GM21526 (cell line): Measurements from ENCODE around the gene NT5C2.
"Not testable (repeated sequence)": the region's sequence is repeated elsewhere in the genome, so short reads cannot be mapped to it uniquely, and the experiment has no call there.

Experiments used
- ATAC-seq: cut with Tn5 transposase; IDR thresholded peaks from one replicate; pipeline ENCODE4 v1.9.1; 2021; ENCODE audit warnings: moderate library complexity; ENCODE audit not compliant: unreplicated experiment, low FRiP score

The NT5C2 gene

DNA sequence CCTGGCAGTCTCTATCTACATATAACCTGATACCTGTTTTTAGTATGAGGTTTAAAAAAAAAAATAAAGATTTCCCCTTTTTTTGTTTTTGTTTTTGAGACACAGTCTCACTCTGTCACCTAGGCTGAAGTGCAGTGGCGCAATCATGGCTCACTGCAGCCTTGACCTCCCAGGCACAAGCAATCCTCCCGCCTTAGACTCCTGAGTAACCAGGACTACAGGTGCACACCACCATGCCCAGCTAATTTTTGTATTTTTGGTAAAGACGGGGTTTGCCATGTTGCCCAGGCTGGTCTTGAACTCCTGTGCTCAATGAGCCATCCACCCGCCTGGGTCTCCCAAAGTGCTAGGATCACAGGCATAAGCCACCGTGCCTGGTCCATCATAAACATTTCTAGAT is 25.5 kb downstream of the NT5C2 start:
- ATAC-seq: not testable (repeated sequence)

DNA sequence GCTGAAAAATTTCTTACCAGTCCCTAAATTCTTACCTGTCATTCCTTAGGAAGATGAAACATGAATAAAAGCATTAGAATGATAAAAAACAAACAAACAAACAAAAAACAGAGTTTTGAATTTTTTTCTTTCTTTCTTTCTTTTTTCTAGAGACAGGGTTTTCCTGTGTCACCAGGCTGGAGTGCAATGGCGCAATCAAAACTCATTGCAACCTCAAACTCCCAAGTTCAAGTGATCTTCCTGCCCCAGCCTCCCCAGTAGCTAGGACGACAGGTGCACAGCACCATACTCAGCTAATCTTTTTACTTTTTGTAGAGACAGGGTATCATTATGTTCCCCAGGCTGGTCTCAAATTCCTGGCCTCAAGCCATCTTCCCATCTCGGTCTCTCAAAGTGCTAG is 26.5 kb downstream of the NT5C2 start:
- no peak for ATAC-seq

DNA sequence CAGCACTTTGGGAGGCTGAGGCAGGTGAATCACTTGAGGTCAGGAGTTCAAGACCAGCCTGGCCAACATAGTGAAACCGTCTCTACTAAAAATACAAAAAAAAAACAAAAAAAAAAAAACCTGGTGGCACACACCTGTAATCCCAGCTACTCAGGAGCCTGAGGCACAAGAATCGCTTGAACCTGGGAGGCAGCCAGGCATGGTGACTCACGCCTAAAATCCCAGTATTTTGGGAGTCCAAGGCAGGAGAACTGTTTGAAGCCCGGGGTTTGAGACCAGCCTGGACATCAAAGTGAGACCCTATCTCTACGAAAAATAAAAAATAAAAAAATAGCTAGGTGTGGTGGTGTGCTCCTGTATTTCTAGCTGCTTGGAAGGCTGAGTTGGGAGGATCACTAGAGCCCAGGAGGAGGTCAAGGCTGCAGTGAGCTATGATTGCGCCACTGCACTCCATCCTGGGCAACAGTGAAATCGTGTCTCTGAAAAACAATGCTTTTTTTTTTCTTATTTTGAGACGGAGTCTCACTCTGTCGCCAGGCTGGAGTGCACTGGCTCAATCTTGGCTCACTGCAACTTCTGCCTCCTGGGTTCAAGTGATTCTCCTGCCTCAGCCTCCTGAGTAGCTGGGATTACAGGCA is 29.2 kb downstream of the NT5C2 start:
- ATAC-seq: not testable (repeated sequence)

DNA sequence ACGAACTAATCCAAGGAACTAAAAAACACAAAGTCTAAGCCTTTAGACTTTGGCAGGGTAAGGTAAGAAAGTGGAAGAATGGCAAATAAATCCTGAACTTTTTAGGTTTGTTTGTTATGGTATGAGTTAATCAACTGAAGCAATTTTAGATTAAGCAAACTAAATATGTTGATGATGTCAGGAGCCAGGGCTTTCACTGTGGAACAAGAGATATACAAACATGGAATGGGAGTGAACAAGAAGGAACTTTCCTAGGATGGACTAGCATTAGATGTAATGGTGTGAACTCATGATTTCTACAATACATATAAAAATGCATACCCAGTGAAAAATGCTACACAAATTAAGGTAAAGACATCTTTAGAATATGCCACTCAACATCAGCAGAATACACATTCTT is 35.8 kb downstream of the NT5C2 start:
- ATAC-seq: no peak

DNA sequence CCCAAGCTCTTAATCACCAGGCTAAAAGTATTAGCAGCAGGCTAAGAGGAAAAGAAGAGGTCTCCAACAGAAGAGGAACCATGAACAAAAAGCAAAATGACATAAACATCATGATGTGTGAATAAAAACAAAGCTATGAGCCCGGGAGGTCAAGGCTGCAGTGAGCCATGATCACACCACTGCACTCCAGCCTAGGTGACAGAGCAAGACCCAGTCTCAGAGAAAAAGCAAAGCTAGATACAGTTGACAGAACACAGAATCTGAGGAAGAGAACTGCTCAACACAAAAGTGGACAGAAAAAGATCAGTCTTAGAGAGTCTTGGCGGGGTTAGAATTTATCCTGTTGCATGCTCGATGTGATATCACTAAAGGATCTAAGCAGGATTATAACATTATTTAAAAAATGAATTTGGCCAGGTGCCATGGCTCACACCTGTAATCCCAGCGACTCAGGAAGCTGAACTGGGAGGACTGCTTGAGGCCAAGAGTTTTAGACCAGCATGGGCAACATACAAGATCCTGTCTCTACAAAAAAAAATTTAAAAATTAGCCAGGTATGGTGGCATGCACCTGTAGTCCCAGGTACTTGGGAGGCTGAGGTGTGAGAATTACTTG is 37.5 kb downstream of the NT5C2 start:
- no peak for ATAC-seq

DNA sequence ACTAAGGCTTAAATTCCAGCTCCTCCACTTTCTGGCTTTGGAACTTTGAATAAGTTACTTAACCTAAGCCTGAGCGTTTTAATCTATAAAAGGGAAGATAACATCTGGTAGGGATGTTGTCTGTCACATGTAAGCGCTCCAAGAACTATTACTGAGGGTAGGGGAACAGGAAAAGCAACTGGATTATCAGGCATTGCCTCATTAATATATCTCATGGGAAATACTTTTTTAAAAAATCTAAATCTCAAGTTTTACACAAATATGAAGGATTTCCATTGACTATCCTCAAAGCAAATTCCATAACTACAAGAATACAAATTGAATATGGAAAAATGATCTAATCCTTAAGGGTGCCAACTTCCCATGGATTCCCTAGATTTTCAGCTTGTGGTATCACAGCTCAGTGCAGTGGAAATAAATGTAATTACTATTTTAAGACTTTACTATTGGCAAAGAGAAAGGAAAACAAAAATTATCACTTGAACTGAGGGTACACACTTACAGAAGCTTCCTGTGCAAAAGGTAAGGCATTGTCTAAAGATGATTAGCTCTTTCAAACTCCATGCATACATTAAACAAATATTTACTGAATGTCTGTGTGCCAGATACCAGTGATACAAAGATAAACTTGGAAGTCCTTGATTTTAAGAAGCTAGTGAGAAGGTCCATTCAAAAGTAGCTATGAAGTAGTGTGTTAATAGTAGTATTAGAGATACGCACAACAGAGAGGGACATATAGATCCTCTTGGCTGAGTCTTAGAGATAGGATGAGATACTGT is 38.4 kb downstream of the NT5C2 start:
- ATAC-seq: no peak

DNA sequence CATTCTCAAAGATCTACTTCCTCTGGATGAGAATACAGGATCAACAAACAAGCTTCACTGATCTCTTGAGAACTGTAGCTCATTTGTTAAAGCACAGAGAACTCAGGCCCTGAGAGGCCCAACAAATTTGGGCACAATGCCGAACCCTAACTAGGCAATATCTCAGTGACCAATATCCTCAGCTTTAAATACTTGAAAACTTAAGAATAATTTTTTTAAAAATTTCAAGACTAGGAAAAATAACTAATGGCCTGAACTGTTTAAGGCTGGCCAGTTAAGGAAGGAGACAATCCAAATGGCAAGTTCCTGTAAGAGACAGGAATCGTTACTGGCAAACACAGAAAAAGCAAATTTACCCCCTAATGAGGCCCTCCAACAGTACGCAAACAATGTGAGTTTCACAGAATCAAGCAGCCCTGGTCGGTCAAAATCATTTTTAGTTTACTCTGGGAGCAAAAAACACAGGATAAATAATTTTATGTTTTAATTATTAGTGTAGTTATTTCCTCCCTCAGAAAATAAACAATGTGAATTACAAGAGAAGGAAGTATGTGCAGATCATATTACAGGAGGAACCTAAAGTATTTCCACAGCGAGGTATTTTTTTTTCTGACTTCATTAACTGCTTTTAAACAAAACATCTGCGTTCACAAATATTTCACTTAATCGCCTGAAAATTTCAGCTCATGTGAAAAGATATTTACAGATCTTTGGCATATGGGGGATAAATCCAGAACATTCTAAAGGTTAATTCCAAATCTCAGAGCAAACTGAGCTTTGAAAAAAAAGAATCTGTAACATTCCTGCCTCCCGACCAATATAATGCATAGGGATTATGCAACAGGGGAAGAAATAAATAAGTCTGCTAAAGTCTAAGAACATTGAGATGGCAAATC is 39.5 kb downstream of the NT5C2 start:
- ATAC-seq: no peak

DNA sequence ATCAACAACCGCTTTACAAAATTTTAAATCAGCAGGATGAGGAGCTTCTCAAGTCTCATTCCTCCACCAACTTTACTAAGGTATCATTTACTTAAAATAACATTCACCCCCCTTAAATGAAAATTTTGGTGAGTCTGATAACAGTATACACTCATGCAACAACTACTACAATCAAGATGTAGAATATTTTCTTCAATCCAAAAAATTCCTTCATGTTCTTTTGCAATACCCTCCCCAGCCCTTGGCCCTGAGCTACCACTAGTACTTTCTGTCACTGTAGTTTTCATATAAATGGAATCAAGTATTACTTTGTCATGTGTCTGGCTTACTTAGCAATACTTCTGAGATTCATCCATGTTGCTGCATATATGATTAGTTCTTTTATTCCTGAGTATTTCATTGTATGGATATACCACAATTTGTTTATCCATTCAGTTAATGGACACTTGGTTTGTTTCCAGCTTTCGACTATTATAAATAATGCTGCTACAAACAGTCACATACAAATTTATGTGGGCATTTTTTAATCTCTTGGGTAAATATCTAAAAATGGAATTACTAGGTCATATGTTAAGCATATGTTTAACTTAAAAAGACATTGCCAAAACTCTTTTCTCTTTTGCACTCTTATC is 43.0 kb downstream of the NT5C2 start:
- no peak for ATAC-seq

DNA sequence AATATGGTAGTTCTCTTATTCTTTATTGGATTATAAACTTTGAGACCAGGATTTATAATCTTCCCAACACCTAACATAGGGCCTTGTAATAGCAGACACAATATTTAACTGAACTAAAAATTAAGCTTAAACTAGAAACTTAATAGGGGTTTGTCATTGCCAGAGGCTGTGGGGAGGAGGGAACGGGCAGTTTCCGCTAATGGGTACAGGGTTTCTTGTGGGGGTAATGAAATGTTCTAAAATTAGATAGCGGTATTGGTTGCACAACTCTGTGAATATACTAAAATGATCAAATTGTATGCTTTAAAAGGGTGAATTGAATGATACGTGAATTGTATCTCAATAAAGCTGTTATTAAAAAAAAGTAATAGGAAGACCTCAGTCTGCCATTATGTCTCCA is 45.4 kb downstream of the NT5C2 start:
- ATAC-seq: no peak

DNA sequence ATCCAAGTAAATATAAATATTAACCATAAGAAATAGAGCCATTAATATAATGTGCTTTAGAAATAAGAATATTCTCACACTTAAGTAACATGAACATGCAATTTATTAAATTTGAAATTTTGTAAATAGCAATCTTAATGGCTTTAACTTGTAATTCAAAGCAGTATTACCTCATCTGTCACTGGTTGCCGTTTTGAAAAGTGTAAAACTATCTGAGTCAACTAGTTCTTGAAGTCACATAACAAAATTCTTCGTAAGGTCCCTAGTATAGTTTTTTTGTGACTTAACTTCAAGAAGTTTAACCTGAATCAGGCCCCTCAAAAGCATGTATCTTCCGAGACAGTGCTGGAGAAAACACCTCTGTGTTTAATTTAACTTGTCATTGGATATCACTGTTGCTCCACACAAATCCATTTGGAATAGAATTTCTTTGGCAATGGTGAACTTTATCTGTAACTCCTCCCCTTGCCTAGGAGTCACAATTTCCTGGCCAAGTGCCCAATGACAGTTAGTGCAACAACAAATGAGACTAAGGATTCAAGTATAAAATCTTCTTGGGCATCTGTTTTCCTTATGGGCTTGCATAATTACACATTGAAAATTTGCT is 47.1 kb downstream of the NT5C2 start:
- no peak for ATAC-seq

DNA sequence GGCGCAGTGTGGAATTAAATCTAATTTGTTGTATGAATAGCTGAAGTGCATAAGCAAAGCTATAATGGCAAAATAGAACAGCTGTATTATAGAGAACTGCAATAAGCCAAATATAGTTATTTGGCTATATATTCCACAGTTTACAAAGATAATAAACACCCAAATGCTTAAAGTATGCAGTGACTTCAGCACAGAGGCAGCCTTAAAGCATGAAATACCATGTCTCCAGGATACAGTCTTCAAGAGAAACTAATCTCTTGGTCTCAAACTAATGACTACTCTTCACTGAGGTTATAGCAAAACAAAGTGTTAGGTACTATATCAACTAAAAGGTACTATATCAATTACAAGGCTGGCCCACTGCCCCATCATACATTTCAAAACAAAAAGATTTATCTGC is 48.0 kb downstream of the NT5C2 start:
- no peak for ATAC-seq

DNA sequence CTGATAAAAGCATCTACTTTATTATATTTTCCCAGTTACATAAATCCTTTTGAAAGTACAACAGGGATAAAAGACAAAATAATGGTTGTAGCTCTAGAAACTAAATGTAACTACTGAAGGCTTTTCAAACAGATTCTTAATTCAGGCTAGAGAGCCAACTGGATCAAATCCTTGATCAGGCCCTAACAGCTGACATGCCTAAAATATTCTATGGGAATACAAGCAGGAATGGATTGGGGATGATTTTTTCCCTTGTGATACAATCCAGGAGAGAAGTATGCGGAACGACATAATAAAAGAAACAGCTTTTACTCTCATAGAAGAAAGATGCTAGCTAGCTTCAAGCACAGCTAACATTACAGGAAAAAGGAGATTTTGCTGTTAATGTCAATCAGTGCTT is 49.0 kb downstream of the NT5C2 start:
- no peak for ATAC-seq

DNA sequence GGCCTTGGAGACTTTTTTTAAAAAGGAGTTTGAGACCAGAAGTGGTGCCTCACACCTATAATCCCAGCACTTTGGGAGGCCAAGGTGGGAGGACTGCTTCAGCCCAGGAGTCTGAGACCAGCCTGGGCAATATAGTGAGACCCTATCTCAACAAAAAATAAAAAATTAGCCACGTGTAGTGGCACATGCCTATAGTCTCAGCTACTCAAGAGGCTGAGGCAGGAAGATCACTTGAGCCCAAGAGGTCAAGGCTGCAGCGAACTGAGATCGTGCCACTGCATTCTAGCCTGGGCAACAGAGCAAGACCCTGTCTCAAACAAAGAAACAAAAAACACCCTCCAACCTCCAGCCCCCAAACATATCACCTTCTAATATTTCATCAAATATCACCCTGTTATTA is 49.4 kb downstream of the NT5C2 start:
- ATAC-seq: not testable (repeated sequence)

DNA sequence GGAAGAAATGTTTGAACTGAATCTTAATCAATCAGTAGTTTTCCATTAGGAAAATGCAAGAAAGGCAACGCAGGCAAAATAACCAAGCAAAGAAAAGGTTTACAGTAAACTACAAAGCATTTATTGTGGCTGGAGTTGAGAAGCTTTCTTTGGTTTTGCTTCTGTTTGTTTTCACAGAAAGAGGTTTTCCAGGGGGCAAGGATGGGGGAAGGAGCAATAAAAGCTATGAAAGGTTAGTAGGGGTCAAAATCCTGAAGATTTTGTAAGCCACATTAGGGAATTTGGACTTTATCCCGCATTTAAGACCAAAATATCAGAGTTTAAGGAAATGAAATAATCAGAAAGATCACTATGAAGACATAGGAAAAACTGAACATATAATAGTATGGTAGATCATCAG is 51.1 kb downstream of the NT5C2 start:
- ATAC-seq: no peak

DNA sequence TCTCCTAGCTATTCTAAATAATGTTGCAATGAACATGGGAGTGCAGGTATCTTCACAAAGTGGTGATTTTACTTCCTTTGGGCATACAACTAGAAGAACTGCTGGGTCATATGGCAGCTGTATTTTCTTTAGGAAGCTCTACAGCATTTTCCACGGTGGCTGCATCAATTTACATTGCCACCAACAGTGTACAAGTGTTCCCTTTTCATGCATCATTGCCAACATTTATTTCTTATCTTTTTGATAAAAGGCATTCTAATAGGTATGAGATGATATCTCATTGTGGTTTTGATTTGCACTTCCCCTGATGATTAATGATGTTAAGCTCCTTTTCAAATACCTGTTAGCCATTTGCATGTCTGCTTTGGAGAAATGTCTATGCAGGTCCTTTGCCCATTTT is 52.6 kb downstream of the NT5C2 start:
- ATAC-seq: no peak

DNA sequence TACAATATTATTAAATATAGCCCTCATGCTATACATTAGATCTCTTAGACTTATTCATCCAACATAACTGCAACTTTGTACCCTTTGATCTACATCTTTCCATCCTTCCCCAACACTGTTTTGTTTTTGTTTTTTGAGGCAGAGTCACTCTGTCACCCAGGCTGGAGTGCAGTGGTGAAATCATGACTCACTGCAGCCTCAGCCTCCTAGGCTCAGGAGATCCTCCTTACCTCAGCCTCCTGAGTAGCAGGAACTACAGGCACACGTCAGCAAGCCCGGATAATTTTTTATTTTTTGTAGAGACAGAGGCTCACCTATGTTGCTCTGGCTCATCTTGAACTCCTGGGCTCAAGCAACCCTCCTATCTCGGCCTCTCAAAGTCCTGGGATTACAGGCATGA is 53.3 kb downstream of the NT5C2 start:
- no peak for ATAC-seq

DNA sequence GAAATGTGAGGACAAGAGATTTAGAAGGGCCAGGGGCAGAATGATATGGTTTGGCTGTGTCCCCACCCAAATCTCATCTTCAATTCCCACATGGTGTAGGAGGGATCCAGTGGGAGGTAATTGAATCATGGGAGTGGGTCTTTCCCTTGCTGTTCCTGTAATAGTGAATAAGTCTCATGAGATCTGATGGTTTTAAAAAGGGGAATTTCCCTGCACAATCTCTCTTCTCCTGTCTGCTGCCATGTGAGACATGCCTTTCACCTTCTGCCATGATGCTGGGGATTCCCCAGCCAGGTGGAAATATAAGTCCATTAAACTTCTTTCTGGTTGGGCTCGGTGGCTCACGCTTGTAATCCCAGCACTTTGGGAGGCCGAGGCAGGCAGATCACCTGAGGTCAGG is 57.9 kb downstream of the NT5C2 start:
- not testable (repeated sequence) for ATAC-seq

DNA sequence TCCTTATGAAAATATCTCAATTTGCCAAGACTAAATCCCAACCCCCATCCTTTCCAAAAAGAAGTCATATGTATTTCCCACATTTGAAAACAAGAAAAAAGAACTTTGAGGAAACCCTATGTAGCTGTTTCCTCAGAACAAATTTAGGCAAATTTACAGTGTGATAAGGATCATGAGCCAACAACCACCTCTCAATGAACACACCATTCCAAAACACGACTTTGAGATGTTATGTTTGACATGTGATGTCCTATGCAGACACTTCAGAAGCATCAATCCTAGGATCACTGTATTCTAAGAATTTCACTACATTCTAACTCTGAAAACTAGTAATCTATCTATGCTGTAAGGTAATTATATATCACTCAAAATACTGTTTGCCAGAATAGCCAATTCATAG is 62.2 kb downstream of the NT5C2 start:
- no peak for ATAC-seq

DNA sequence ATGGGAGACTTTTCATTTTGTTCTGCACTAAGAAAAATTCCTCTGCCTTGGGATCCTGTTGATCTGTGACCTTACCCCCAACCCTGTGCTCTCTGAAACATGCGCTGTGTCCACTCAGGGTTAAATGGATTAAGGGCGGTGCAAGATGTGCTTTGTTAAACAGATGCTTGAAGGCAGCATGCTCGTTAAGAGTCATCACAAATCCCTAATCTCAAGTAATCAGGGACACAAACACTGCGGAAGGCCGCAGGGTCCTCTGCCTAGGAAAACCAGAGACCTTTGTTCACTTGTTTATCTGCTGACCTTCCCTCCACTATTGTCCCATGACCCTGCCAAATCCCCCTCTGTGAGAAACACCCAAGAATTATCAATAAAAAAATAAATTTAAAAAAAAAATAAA is 62.9 kb downstream of the NT5C2 start:
- not testable (repeated sequence) for ATAC-seq

DNA sequence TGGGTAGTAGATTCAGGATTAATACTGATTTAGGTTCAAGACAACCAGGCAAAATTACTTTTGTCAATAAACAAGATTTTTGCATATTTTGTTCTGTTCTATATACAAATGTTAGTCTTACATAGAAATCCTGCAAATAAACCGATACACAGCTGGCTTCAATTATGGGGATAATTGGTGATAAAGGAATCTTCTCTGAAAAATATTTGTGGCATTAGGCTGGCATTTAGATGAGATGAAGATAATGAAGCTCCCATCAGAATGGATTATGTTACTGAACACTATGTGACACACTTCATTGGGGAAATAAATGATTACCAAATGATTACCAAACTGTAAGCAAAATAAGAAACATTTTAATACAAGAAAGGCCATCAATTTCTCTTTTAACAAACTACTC is 65.8 kb downstream of the NT5C2 start:
- ATAC-seq: no peak
